Neural crest cell (in vitro differentiated cells): ENCODE data around the gene TMOD3. TPM values are rescaled to one million over a fixed set of nuclear protein-coding genes. Genes with fewer than 3 reads are reported as not detected.

ENCODE experiments used
- DNase-seq: peaks from one replicate; pipeline ENCODE4 v3.0.0; 2021; ENCODE audit warnings: low read depth, mixed read lengths, low spot score
- H3K27ac Mint-ChIP-seq: one replicate; pipeline ENCODE4 v1.8.0; 2021; ENCODE audit warnings: mild to moderate bottlenecking, mixed read lengths; ENCODE audit not compliant: unreplicated experiment
- H3K27me3 Mint-ChIP-seq: 2 replicates; pipeline ENCODE4 v1.8.0; 2021; ENCODE audit warnings: low read depth, mild to moderate bottlenecking, mixed read lengths
- H3K36me3 Mint-ChIP-seq: 2 replicates; pipeline ENCODE4 v1.8.0; 2021; ENCODE audit warnings: low read depth, mild to moderate bottlenecking, mixed read lengths
- H3K4me1 Mint-ChIP-seq: 2 replicates; pipeline ENCODE4 v1.8.0; 2021; ENCODE audit warnings: mixed read lengths
- H3K4me3 Mint-ChIP-seq: one replicate; pipeline ENCODE4 v1.8.0; 2021; ENCODE audit warnings: mild to moderate bottlenecking, mixed read lengths
- H3K9me3 Mint-ChIP-seq: 2 replicates; pipeline ENCODE4 v1.8.0; 2021; ENCODE audit warnings: mixed read lengths
- CTCF ChIP-seq: fragments of 200-600 bp; sonication (generic); conservative IDR thresholded peaks from 2 replicates; pipeline ENCODE4 v1.5.0; 2021; ENCODE audit warnings: antibody characterized with exemption, mild to moderate bottlenecking
- total RNA-seq: library from RNA; stranded (reverse); gene quantifications from 2 replicates; pipeline ENCODE4 v1.2.1, GENCODE V29; 2021

Gene TMOD3
- total RNA-seq, 1 donor from 2014 or later = 29.3 TPM

DNA sequence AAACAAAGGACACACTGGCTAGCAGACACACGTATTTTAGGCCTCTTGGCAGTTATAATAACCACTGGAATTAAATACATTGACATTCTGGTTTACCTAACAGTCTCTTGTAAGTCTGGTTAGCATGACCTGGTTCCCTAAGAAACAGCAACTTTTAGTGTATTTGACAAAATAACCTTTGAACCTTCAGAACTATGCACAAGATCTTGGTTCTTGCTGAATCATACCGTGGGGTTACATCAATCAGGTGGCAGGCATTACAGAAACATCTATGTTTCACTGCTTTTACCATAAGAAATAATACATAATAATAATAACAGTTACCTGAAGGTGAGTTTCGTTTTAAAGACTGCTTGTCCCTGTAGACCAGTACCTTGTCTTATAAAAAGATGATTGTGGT lies 123.4 kb downstream of the TMOD3 start:
- H3K9me3 Mint-ChIP-seq = no peaks in the 10 kb centered on the region
- H3K27ac Mint-ChIP-seq = no peak overlapping the region
- DNase-seq = no peak
- H3K36me3 Mint-ChIP-seq = peaks cover 22% of the 10 kb centered on the region
- TF ChIP-seq CTCF = no peak
- no peaks in the 10 kb centered on the region for H3K27me3 Mint-ChIP-seq
- no peaks in the 10 kb centered on the region for H3K4me1 Mint-ChIP-seq
- no peak overlapping the region for H3K4me3 Mint-ChIP-seq

DNA sequence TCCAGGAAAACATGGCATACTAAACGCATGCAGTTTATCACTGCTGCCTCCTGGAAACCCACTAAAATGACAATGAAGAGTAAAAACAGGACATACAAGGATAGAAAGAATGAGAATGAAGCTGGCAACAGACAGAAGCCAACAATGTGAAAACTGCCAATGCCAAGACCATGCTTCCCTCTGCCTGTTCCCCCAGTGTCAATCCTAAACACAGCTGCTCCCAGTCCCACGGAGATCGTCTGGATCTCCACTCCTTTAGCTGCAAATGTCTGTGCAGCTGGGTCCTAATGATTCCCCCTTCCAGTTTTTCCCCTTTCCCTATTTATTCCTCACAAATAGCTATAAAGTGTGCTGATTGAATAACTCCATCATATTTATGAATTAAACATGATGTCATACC lies 126.1 kb downstream of the TMOD3 start:
- H3K4me3 Mint-ChIP-seq = no peak overlapping the region
- no peaks in the 10 kb centered on the region for H3K9me3 Mint-ChIP-seq
- no peak overlapping the region for H3K27ac Mint-ChIP-seq
- no peaks in the 10 kb centered on the region for H3K27me3 Mint-ChIP-seq
- H3K4me1 Mint-ChIP-seq = no peaks in the 10 kb centered on the region
- peaks cover 21% of the 10 kb centered on the region for H3K36me3 Mint-ChIP-seq
- no peak for TF ChIP-seq CTCF
- DNase-seq = no peak

Other genes with a start within 250 kb of the TMOD3 start
- gene DMXL2, start 206.9 kb upstream of the TMOD3 start, total RNA-seq = 50.9 and 56.4 TPM in 2 replicates
- 7.5 and 8.1 TPM in 2 replicates for gene SCG3, start 148.2 kb upstream of the TMOD3 start, total RNA-seq
- gene LYSMD2, start 92.0 kb upstream of the TMOD3 start, total RNA-seq = 2.4 and 3.2 TPM in 2 replicates
- 17.4 and 18.9 TPM in 2 replicates for gene TMOD2, start 78.1 kb upstream of the TMOD3 start, total RNA-seq
- 32.7 and 34.1 TPM in 2 replicates for gene LEO1, start 142.1 kb downstream of the TMOD3 start, total RNA-seq
- gene MAPK6, start 189.6 kb downstream of the TMOD3 start, total RNA-seq = 77.8 and 82.1 TPM in 2 replicates